HFFc6 (cell line): ENCODE results near the gene EIF4A3. TPM values are rescaled to one million over a fixed set of nuclear protein-coding genes. Genes with fewer than 3 reads are reported as not detected.
A peak's percentile ranks its signal among the peaks of the same experiment; 100 is the strongest.

Experiments
- DNase-seq: peaks from one replicate; pipeline ENCODE4 v3.0.0-alpha.2; 2018
- H3K27ac Mint-ChIP-seq: 2 replicates; pipeline ENCODE4 v1.8.0; 2020; ENCODE audit warnings: mild to moderate bottlenecking, mixed read lengths
- H3K27me3 Mint-ChIP-seq: 2 replicates; pipeline ENCODE4 v1.8.0; 2021; ENCODE audit warnings: mild to moderate bottlenecking, moderate library complexity, mixed read lengths; ENCODE audit not compliant: insufficient read depth
- H3K36me3 Mint-ChIP-seq: 2 replicates; pipeline ENCODE4 v1.8.0; 2021; ENCODE audit warnings: low read depth, mixed read lengths
- H3K4me1 Mint-ChIP-seq: 2 replicates; pipeline ENCODE4 v1.8.0; 2020; ENCODE audit warnings: low read depth, mixed read lengths
- H3K4me3 Mint-ChIP-seq: 2 replicates; pipeline ENCODE4 v1.8.0; 2020; ENCODE audit warnings: mild to moderate bottlenecking, moderate library complexity, mixed read lengths
- H3K9me3 Mint-ChIP-seq: 2 replicates; pipeline ENCODE4 v1.8.0; 2020; ENCODE audit warnings: mild to moderate bottlenecking, mixed read lengths
- total RNA-seq, 6 experiments: library from RNA; stranded (reverse); fragmentation: NEBNext Ultra II Directional; extraction: Animal tissue kit (Norgen Biotek cat#: 25700); gene quantifications; 2 replicates in 1 of 6; 3 replicates in 5 of 6; pipeline ENCODE4 v1.2.3, GENCODE V29; 2021
- TF ChIP-seq, protein P1 (sequence below): fragments of 200-600 bp; sonication (generic); IDR thresholded peaks from 2 replicates; pipeline ENCODE4 v1.5.0; 2021; ENCODE audit warnings: antibody characterized with exemption, mild to moderate bottlenecking

Gene EIF4A3
- total RNA-seq, 6 experiments from 2014 or later = 80.8 to 99.8 (median 88.4) TPM

DNA sequence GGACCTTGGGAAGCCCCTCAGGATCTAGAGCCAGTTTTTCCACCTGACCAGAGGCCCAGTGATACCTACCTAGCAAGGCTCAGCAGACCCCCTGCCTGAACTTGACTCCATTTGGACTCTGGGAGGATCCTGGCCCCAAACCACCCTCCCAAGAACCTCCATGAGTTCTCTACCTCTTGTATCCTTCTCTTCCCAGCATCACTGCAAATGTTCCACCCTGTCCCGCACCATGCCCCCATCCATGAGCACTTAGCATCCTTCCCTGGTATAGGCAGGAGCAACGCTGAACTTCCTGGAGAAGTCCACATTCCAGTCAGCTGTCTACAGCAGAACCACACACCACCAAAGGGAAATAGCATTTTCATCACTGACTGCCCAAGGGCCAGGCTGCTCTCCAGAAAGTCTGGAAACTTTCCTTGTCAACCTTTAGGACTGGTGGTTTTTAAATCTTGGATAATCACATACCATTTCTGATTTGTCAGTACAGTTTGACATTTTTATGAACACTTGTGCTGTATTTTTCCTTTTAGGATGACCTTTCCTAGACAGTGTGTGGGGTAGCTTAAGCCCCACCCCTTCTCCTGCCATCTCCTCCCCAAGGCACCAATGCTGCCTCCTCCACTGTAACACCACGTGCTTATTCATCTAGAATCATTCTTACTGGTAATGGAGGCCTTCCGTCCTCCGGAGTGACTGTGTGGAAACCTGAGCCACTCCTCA lies 13.9 kb downstream of the EIF4A3 start:
- Mint-ChIP-seq H3K4me3 (no peak overlapping the region), H3K27me3 (no peaks in the 10 kb centered on the region; the same call in 1 of the 2 replicates), H3K27ac (no peak overlapping the region), H3K4me1 (no peaks in the 10 kb centered on the region), H3K36me3 (peaks cover 34% of the 10 kb centered on the region), H3K9me3 (no peaks in the 10 kb centered on the region)
- no peak for DNase-seq
- TF ChIP-seq, protein P1, sequence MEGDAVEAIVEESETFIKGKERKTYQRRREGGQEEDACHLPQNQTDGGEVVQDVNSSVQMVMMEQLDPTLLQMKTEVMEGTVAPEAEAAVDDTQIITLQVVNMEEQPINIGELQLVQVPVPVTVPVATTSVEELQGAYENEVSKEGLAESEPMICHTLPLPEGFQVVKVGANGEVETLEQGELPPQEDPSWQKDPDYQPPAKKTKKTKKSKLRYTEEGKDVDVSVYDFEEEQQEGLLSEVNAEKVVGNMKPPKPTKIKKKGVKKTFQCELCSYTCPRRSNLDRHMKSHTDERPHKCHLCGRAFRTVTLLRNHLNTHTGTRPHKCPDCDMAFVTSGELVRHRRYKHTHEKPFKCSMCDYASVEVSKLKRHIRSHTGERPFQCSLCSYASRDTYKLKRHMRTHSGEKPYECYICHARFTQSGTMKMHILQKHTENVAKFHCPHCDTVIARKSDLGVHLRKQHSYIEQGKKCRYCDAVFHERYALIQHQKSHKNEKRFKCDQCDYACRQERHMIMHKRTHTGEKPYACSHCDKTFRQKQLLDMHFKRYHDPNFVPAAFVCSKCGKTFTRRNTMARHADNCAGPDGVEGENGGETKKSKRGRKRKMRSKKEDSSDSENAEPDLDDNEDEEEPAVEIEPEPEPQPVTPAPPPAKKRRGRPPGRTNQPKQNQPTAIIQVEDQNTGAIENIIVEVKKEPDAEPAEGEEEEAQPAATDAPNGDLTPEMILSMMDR = no peak

DNA sequence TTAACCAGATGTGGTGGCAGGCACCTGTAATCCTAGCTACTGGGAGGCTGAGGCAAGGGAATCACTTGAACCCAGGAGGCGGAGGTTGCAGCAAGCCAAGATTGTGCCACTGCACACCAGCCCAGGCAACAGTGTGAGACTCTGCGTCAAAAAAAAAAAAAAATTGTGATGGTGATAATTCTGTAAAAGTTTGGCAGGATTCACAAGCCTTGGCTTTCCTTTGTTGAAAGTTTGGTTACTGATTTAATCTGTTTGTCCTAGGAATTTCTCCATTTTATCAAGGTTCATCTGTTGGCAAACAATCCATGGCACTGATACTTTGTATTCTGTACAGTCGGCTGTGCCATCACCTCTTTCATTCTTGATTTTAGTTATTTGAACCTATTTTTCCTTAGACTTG lies 15.9 kb downstream of the EIF4A3 start:
- Mint-ChIP-seq H3K27ac (no peak overlapping the region), H3K4me1 (no peaks in the 10 kb centered on the region), H3K9me3 (no peaks in the 10 kb centered on the region), H3K27me3 (no peaks in the 10 kb centered on the region), H3K4me3 (no peak overlapping the region), H3K36me3 (peaks cover 19% of the 10 kb centered on the region)
- TF ChIP-seq, protein P1 = no peak
- no peak for DNase-seq

DNA sequence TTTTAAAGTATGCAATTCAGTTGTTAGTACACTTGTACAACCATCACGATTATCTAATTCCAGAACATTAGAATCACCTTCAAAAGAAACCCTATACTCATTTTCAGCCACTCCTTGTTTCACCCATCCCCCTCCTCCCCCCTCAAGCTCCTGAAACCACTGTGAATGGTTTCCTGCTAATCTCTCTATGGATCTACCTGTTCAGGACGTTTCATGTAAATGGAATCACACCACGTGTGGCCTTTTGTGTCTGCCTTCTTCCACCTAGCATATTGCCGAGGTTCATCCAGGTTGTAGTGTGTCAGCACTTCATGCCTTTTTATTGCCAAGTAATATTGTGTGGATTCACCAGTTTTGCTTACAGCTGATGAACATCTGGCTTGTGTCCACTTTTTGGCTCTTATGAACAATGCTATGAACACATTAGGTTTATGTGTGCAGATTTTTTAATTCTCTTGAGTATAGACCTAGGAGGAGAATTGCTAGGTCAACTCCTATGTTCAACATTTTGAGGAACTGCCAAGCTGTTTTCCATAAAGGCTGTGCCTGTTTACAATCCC lies 17.8 kb downstream of the EIF4A3 start:
- Mint-ChIP-seq H3K27me3 (peaks cover under 1% of the 10 kb centered on the region; the same call in 1 of the 2 replicates), H3K9me3 (no peaks in the 10 kb centered on the region), H3K27ac (no peak overlapping the region), H3K36me3 (peaks cover 12% of the 10 kb centered on the region), H3K4me3 (no peak overlapping the region), H3K4me1 (peaks cover 5% of the 10 kb centered on the region; the same call in 1 of the 2 replicates)
- TF ChIP-seq, protein P1 = no peak
- DNase-seq = no peak

DNA sequence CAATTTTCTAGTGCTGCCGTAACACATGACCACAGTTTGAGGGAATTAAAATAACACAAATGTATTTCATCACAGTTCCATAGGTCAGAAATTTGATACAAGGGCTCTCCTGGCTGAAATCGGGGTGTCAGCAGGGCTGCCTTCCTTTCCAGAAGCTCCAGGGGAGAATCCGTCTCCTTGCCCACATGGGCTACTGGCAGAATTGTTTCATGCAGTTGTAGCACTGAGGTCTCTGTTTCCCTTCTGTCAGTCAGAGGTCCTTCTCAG lies 20.5 kb downstream of the EIF4A3 start:
- H3K9me3 Mint-ChIP-seq = no peaks in the 10 kb centered on the region
- no peak for DNase-seq
- H3K27me3 Mint-ChIP-seq = peaks cover 3% of the 10 kb centered on the region
- H3K4me1 Mint-ChIP-seq = peaks cover 7% of the 10 kb centered on the region; the same call in 1 of the 2 replicates
- H3K27ac Mint-ChIP-seq = no peak overlapping the region
- no peak overlapping the region for H3K4me3 Mint-ChIP-seq
- TF ChIP-seq, protein P1 = no peak
- H3K36me3 Mint-ChIP-seq = no peaks in the 10 kb centered on the region

DNA sequence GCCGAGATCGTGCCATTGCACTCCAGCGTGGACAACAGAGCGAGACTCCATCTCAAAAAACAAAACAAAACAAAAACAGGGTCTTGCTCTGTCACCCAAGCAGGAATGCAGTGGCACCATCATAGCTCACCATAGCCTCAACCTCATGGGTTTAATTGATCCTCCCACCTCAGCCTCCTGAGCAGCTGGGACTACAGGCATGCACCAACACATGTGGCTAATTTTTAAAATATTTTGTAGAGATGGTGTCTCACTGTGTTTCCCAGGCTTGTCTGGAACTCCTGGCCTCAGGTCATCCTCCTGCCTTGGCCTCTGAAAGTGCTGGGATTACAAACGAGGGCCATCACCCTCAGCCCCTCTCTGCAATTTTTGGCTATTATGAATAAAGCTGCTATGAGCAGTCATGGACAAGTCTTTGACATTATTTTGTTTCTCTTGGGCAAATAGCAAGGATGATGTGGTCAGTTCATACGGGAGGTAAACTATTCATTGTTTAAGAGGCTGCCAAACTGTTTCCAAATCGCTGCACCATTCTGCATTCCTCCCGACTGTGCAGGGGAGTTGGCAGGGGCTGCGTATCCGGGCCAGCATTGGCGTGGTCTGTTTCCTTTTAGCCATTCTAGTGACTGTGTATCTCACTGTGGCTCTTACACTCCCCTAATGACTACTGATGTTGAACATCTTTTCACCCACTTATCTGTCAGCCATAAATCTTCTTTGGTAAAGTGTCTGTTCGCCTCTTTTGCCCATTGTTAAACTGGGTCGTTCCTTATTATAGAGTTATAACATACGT lies 21.1 kb downstream of the EIF4A3 start:
- H3K4me1 Mint-ChIP-seq = peaks cover 7% of the 10 kb centered on the region; the same call in 1 of the 2 replicates
- H3K9me3 Mint-ChIP-seq = no peaks in the 10 kb centered on the region
- TF ChIP-seq, protein P1 = no peak
- DNase-seq = peak; percentile 19
- no peak overlapping the region for H3K27ac Mint-ChIP-seq
- no peak overlapping the region for H3K4me3 Mint-ChIP-seq
- no peaks in the 10 kb centered on the region for H3K36me3 Mint-ChIP-seq
- H3K27me3 Mint-ChIP-seq = peaks cover 3% of the 10 kb centered on the region
